Measurements from ENCODE around the gene ZWILCH.

Gene ZWILCH

GRCh38 chr15:66570842-66571478 lies 65.8 kb downstream of the ZWILCH start:
- H3K4me3 ChIP-seq (ENCODE audit: low read depth, low read length): no peak overlapping the region
- H3K9me3 ChIP-seq (ENCODE audit: severe bottlenecking): no peaks in the 10 kb centered on the region
- no peaks in the 10 kb centered on the region for H3K36me3 ChIP-seq
- no peak for TF ChIP-seq CTCF (IDR thresholded peaks at IDR 0.05; ENCODE audit: low read depth, low read length)
- no peaks in the 10 kb centered on the region for H3K27me3 ChIP-seq (ENCODE audit: insufficient read depth, low read depth, severe bottlenecking)
- peak; percentile 42 for DNase-seq
- no peak overlapping the region for H3K27ac ChIP-seq

- no peak overlapping the region for H3K4me3 ChIP-seq (ENCODE audit: low read depth, low read length)
These were observed 67.0 kb downstream of the ZWILCH start for GRCh38 chr15:66572146-66572545.

GRCh38 chr15:66573348-66573718 lies 68.2 kb downstream of the ZWILCH start:
- Histone ChIP-seq H3K27ac (no peak overlapping the region), H3K4me3 (ENCODE audit: low read depth, low read length) (no peak overlapping the region), H3K27me3 (ENCODE audit: insufficient read depth, low read depth, severe bottlenecking) (no peaks in the 10 kb centered on the region), H3K36me3 (no peaks in the 10 kb centered on the region), H3K9me3 (ENCODE audit: severe bottlenecking) (no peaks in the 10 kb centered on the region)
- no peak for DNase-seq
- TF ChIP-seq CTCF (IDR thresholded peaks at IDR 0.05; ENCODE audit: low read depth, low read length): no peak

More at GRCh38 chr15:66572146-66572545, 67.0 kb downstream of the ZWILCH start:
- Histone ChIP-seq H3K27ac (no peak overlapping the region), H3K36me3 (no peaks in the 10 kb centered on the region), H3K27me3 (ENCODE audit: insufficient read depth, low read depth, severe bottlenecking) (no peaks in the 10 kb centered on the region), H3K9me3 (ENCODE audit: severe bottlenecking) (no peaks in the 10 kb centered on the region)
- DNase-seq: no peak
- TF ChIP-seq CTCF (IDR thresholded peaks at IDR 0.05; ENCODE audit: low read depth, low read length): no peak

GRCh38 chr15:66573719-66574595 lies 68.8 kb downstream of the ZWILCH start:
- Histone ChIP-seq H3K27ac (no peak overlapping the region), H3K27me3 (ENCODE audit: insufficient read depth, low read depth, severe bottlenecking) (no peaks in the 10 kb centered on the region), H3K4me3 (ENCODE audit: low read depth, low read length) (no peak overlapping the region), H3K9me3 (ENCODE audit: severe bottlenecking) (no peaks in the 10 kb centered on the region), H3K36me3 (no peaks in the 10 kb centered on the region)
- TF ChIP-seq CTCF (IDR thresholded peaks at IDR 0.05; ENCODE audit: low read depth, low read length): no peak
- no peak for DNase-seq

GRCh38 chr15:66574596-66574950 lies 69.4 kb downstream of the ZWILCH start:
- no peak overlapping the region for H3K27ac ChIP-seq
- H3K4me3 ChIP-seq (ENCODE audit: low read depth, low read length): no peak overlapping the region
- H3K9me3 ChIP-seq (ENCODE audit: severe bottlenecking): no peaks in the 10 kb centered on the region
- DNase-seq: no peak
- H3K36me3 ChIP-seq: no peaks in the 10 kb centered on the region
- no peak for TF ChIP-seq CTCF (IDR thresholded peaks at IDR 0.05; ENCODE audit: low read depth, low read length)
- H3K27me3 ChIP-seq (ENCODE audit: insufficient read depth, low read depth, severe bottlenecking): no peaks in the 10 kb centered on the region

Measured in WERI-Rb-1 (cell line).